Ishikawa (cell line): ENCODE measurements around the gene CCDC194.

Experiments
- CEBPB ChIP-seq: IDR thresholded peaks from 2 replicates; pipeline ENCODE4 v1.6.1; 2012
- CREB1 ChIP-seq: IDR thresholded peaks from 2 replicates; pipeline ENCODE4 v1.6.1; 2012; ENCODE audit warnings: low read depth
- EGR1 ChIP-seq: IDR thresholded peaks from 2 replicates; pipeline ENCODE4 v1.6.1; 2012
- EP300 ChIP-seq: IDR thresholded peaks from 2 replicates; pipeline ENCODE4 v1.6.1; 2012; ENCODE audit warnings: borderline replicate concordance
- FOXM1 ChIP-seq: IDR thresholded peaks from 2 replicates; pipeline ENCODE4 v1.6.1; 2012; ENCODE audit warnings: low read depth, borderline replicate concordance
- NFIC ChIP-seq: IDR thresholded peaks from 2 replicates; pipeline ENCODE4 v1.6.1; 2012
- RAD21 ChIP-seq: IDR thresholded peaks from 2 replicates; pipeline ENCODE4 v1.6.1; 2012; ENCODE audit warnings: low read depth
- REST ChIP-seq: IDR thresholded peaks from 2 replicates; pipeline ENCODE4 v1.6.1; 2012; ENCODE audit warnings: low read depth, mild to moderate bottlenecking
- TAF1 ChIP-seq: IDR thresholded peaks from 2 replicates; pipeline ENCODE4 v1.6.1; 2012; ENCODE audit warnings: low read depth, mild to moderate bottlenecking
- TCF12 ChIP-seq: IDR thresholded peaks from 2 replicates; pipeline ENCODE4 v1.6.1; 2012; ENCODE audit warnings: low read depth
- TEAD4 ChIP-seq: IDR thresholded peaks from 2 replicates; pipeline ENCODE4 v1.6.1; 2012
- USF1 ChIP-seq: IDR thresholded peaks from 2 replicates; pipeline ENCODE4 v1.6.1; 2012
- YY1 ChIP-seq: IDR thresholded peaks from 2 replicates; pipeline ENCODE4 v1.6.1; 2012; ENCODE audit warnings: low read depth
- ZBTB7A ChIP-seq: IDR thresholded peaks from 2 replicates; pipeline ENCODE4 v1.6.1; 2012; ENCODE audit warnings: low read depth
- TF ChIP-seq, protein P1 (sequence below): IDR thresholded peaks from 2 replicates; pipeline ENCODE4 v1.6.1; 2012

CCDC194 gene

DNA sequence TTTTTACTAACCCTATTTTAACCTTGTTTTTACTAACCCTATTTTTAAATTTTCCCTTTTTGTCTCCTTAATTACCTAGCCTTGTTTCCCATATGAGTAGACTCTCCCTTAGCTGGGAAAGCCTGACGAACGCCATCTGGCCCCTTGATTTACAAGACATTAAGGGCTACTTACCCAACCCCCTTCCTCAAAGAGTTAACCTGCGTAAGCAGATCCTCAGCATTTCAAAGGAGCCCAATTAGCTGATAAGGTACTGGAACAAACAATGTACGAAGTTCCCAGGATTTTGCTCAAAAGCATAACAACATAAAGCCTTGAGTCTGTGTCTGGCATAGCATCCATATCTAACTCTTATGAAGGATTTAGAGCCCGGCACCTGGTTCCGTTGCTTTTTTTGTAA, 21.1 kb upstream of the CCDC194 start:
- TF ChIP-seq, protein P1, sequence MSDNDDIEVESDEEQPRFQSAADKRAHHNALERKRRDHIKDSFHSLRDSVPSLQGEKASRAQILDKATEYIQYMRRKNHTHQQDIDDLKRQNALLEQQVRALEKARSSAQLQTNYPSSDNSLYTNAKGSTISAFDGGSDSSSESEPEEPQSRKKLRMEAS = no peak
- no peak for TF ChIP-seq EGR1
- TF ChIP-seq CREB1 = no peak
- no peak for TF ChIP-seq EP300
- no peak for TF ChIP-seq USF1
- TF ChIP-seq TCF12 = no peak
- no peak for TF ChIP-seq NFIC
- no peak for TF ChIP-seq REST
- no peak for TF ChIP-seq RAD21
- no peak for TF ChIP-seq FOXM1
- no peak for TF ChIP-seq TAF1
- no peak for TF ChIP-seq CEBPB
- TF ChIP-seq ZBTB7A = no peak
- TF ChIP-seq TEAD4 = no peak
- TF ChIP-seq YY1 = no peak

- TF ChIP-seq, protein P1 = no peak
- TF ChIP-seq NFIC = no peak
- no peak for TF ChIP-seq CREB1
- TF ChIP-seq CEBPB = no peak
- TF ChIP-seq USF1 = no peak
- TF ChIP-seq FOXM1 = no peak
- TF ChIP-seq EP300 = no peak
- TF ChIP-seq EGR1 = no peak
- no peak for TF ChIP-seq TEAD4
- no peak for TF ChIP-seq YY1
- no peak for TF ChIP-seq TCF12
- TF ChIP-seq REST = no peak
- TF ChIP-seq TAF1 = no peak
- no peak for TF ChIP-seq RAD21
Observed at GRCh38 chr19:17414097-17414496, 20.1 kb upstream of the CCDC194 start.

DNA sequence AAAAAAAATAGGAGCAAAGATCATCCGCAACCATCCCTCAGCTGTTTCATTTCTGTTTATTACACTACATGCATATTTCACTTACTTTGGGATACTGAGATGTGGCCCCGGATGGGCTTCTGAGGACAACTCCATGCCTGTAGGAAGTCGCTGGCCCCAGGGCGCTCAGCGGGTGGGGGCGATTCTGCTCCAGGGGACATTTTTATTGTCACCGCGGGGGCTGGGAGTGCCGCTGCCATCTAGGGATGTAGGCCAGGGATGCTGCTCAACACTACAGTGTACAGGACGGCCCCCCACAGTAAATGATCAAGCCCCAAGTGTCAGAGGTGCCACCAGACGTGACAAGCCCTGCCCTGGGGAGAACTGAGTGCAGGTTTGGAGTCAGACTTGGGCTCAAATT, 17.8 kb upstream of the CCDC194 start:
- TF ChIP-seq EGR1 = no peak
- TF ChIP-seq EP300 = no peak
- no peak for TF ChIP-seq CREB1

- TF ChIP-seq TEAD4 (no peak), NFIC (no peak), TCF12 (no peak), USF1 (no peak), RAD21 (no peak), YY1 (no peak), EP300 (no peak), EGR1 (no peak)
- TF ChIP-seq, protein P1 = no peak
Observed at GRCh38 chr19:17409990-17410389, 16.0 kb upstream of the CCDC194 start.

- TF ChIP-seq CEBPB = no peak
Observed at GRCh38 chr19:17406887-17407196, 12.8 kb upstream of the CCDC194 start.

- TF ChIP-seq USF1 (no peak), TAF1 (no peak), FOXM1 (no peak), NFIC (no peak), TEAD4 (no peak), TCF12 (no peak), CREB1 (no peak), ZBTB7A (no peak), EP300 (no peak), EGR1 (no peak), RAD21 (no peak), REST (no peak), CEBPB (no peak), YY1 (no peak)
- TF ChIP-seq, protein P1 = no peak
Observed at GRCh38 chr19:17406046-17406886, 12.3 kb upstream of the CCDC194 start.
